ENCODE results near the gene LRPPRC. TPM values are rescaled to one million over a fixed set of nuclear protein-coding genes. Genes with fewer than 3 reads are reported as not detected.

Gene LRPPRC
- total and polyA plus RNA-seq, 2 experiments from 2014 or later, result 163 to 200 TPM

- no peaks in the 10 kb centered on the region for H3K9me2 ChIP-seq (ENCODE audit: insufficient read depth)
- no peak overlapping the region for H3K4me3 Mint-ChIP-seq
- peaks cover 12% of the 10 kb centered on the region; the same call in 1 of the 2 replicates for H3K27me3 ChIP-seq (ENCODE audit: insufficient read depth)
These were observed 143.5 kb downstream of the LRPPRC start for GRCh38 chr2:43852196-43852730.

More at GRCh38 chr2:43852196-43852730, 143.5 kb downstream of the LRPPRC start:
- H3K4me3 ChIP-seq, result no peak overlapping the region
- H3K27ac Mint-ChIP-seq, result no peak overlapping the region
- H3K79me2 ChIP-seq (replicated peaks; ENCODE audit: insufficient read depth), result no peaks in the 10 kb centered on the region
- H3K4me1 Mint-ChIP-seq, result no peaks in the 10 kb centered on the region
- no peak for ATAC-seq
- H3K27ac ChIP-seq (ENCODE audit: low read depth), result no peak overlapping the region
- no peak for DNase-seq (ENCODE audit: low spot score)
- H2AFZ ChIP-seq, result no peak overlapping the region
- TF ChIP-seq STAT1 (IDR thresholded peaks at IDR 0.05; ENCODE audit: unreplicated experiment), result no peak
- no peak for TF ChIP-seq ZNF462 (CRISPR knock-in tag; IDR thresholded peaks at IDR 0.05)
- TF ChIP-seq EZH2phosphoT487 (IDR thresholded peaks at IDR 0.05; ENCODE audit: unreplicated experiment), result no peak
- no peak for TF ChIP-seq CTCF (conservative IDR thresholded peaks at IDR 0.05; ENCODE audit: low read depth in 2 of 2)
- no peak for TF ChIP-seq ZNF331 (CRISPR knock-in tag; IDR thresholded peaks at IDR 0.05; ENCODE audit: low read depth)
- TF ChIP-seq NANOG (IDR thresholded peaks at IDR 0.05; ENCODE audit: borderline replicate concordance), result no peak
- TF ChIP-seq, protein P1, sequence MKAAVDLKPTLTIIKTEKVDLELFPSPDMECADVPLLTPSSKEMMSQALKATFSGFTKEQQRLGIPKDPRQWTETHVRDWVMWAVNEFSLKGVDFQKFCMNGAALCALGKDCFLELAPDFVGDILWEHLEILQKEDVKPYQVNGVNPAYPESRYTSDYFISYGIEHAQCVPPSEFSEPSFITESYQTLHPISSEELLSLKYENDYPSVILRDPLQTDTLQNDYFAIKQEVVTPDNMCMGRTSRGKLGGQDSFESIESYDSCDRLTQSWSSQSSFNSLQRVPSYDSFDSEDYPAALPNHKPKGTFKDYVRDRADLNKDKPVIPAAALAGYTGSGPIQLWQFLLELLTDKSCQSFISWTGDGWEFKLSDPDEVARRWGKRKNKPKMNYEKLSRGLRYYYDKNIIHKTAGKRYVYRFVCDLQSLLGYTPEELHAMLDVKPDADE (IDR thresholded peaks at IDR 0.05), result no peak
- no peak for TF ChIP-seq JUNB (IDR thresholded peaks at IDR 0.05; ENCODE audit: unreplicated experiment)
- TF ChIP-seq EZH2 (IDR thresholded peaks at IDR 0.05; ENCODE audit: low read depth, unreplicated experiment), result no peak
- no peak for TF ChIP-seq CREB1 (CRISPR knock-in tag; IDR thresholded peaks at IDR 0.05; ENCODE audit: low read depth)
- no peak for TF ChIP-seq ZNF114 (CRISPR knock-in tag; IDR thresholded peaks at IDR 0.05)
- TF ChIP-seq, protein P2, sequence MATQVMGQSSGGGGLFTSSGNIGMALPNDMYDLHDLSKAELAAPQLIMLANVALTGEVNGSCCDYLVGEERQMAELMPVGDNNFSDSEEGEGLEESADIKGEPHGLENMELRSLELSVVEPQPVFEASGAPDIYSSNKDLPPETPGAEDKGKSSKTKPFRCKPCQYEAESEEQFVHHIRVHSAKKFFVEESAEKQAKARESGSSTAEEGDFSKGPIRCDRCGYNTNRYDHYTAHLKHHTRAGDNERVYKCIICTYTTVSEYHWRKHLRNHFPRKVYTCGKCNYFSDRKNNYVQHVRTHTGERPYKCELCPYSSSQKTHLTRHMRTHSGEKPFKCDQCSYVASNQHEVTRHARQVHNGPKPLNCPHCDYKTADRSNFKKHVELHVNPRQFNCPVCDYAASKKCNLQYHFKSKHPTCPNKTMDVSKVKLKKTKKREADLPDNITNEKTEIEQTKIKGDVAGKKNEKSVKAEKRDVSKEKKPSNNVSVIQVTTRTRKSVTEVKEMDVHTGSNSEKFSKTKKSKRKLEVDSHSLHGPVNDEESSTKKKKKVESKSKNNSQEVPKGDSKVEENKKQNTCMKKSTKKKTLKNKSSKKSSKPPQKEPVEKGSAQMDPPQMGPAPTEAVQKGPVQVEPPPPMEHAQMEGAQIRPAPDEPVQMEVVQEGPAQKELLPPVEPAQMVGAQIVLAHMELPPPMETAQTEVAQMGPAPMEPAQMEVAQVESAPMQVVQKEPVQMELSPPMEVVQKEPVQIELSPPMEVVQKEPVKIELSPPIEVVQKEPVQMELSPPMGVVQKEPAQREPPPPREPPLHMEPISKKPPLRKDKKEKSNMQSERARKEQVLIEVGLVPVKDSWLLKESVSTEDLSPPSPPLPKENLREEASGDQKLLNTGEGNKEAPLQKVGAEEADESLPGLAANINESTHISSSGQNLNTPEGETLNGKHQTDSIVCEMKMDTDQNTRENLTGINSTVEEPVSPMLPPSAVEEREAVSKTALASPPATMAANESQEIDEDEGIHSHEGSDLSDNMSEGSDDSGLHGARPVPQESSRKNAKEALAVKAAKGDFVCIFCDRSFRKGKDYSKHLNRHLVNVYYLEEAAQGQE (IDR thresholded peaks at IDR 0.05; ENCODE audit: unreplicated experiment), result no peak
- TF ChIP-seq POLR2AphosphoS5 (IDR thresholded peaks at IDR 0.05; ENCODE audit: low read depth), result no peak
- no peaks in the 10 kb centered on the region for H4K20me1 ChIP-seq (replicated peaks; ENCODE audit: insufficient read depth)
- no peak overlapping the region for H3K4me2 ChIP-seq
- H3F3A ChIP-seq (replicated peaks; ENCODE audit: low read depth), result no peaks in the 10 kb centered on the region
- no peaks in the 10 kb centered on the region for H3K4me1 ChIP-seq (ENCODE audit: insufficient read depth)
- no peaks in the 10 kb centered on the region for H3K9me3 Mint-ChIP-seq
- H3K36me3 ChIP-seq (ENCODE audit: insufficient read depth), result no peaks in the 10 kb centered on the region
- no peaks in the 10 kb centered on the region for H3K36me3 Mint-ChIP-seq (ENCODE audit: low read depth)
- H3K27me3 Mint-ChIP-seq (ENCODE audit: insufficient read depth, low read depth, poor library complexity), result peaks cover 8% of the 10 kb centered on the region
